GM23248 (cell line): ENCODE measurements around the gene ADAMTS7. TPM values are rescaled to one million over a fixed set of nuclear protein-coding genes. Genes with fewer than 3 reads are reported as not detected.
A peak's percentile ranks its signal among the peaks of the same experiment; 100 is the strongest.
"Not testable (repeated sequence)": the region's sequence is repeated elsewhere in the genome, so short reads cannot be mapped to it uniquely, and the experiment has no call there.

ENCODE experiments used
- DNase-seq: peaks from one replicate; pipeline ENCODE4 v3.0.0-alpha.2; 2015
- H2AFZ ChIP-seq: fragments of 200-600 bp; sonication (generic); 2 replicates; pipeline ENCODE4 v1.6.1; 2016; ENCODE audit warnings: antibody characterized with exemption
- H3F3A ChIP-seq: fragments of 200-600 bp; sonication (generic); 2 replicates; pipeline ENCODE4 v1.6.1; 2016; ENCODE audit warnings: mild to moderate bottlenecking, antibody characterized with exemption, mixed run types; ENCODE audit not compliant: insufficient read depth
- H3K27ac ChIP-seq: fragments of 200-600 bp; sonication (generic); 2 replicates; pipeline ENCODE4 v1.5.1; 2016; ENCODE audit warnings: mild to moderate bottlenecking
- H3K27me3 ChIP-seq: fragments of 200-600 bp; sonication (generic); replicated peaks from 2 replicates; pipeline ENCODE4 v1.6.1; 2016; ENCODE audit warnings: mild to moderate bottlenecking; ENCODE audit not compliant: insufficient read depth
- H3K36me3 ChIP-seq: fragments of 200-600 bp; sonication (generic); 2 replicates; pipeline ENCODE4 v1.6.1; 2016; ENCODE audit warnings: low read depth, mild to moderate bottlenecking
- H3K4me1 ChIP-seq: fragments of 200-600 bp; sonication (generic); 2 replicates; pipeline ENCODE4 v1.6.1; 2016; ENCODE audit warnings: mild to moderate bottlenecking; ENCODE audit not compliant: insufficient read depth
- H3K4me2 ChIP-seq: fragments of 200-600 bp; sonication (generic); one replicate; pipeline ENCODE4 v1.6.1; 2016; ENCODE audit warnings: mild to moderate bottlenecking; ENCODE audit not compliant: unreplicated experiment
- H3K4me3 ChIP-seq: fragments of 200-600 bp; sonication (generic); 2 replicates; pipeline ENCODE4 v1.5.1; 2016; ENCODE audit warnings: mild to moderate bottlenecking
- H3K79me2 ChIP-seq: fragments of 200-600 bp; sonication (generic); 2 replicates; pipeline ENCODE4 v1.6.1; 2016; ENCODE audit warnings: mild to moderate bottlenecking; ENCODE audit not compliant: insufficient read depth
- H3K9ac ChIP-seq: fragments of 200-600 bp; sonication (generic); 2 replicates; pipeline ENCODE4 v1.6.1; 2016; ENCODE audit warnings: mild to moderate bottlenecking
- H3K9me2 ChIP-seq: fragments of 200-600 bp; sonication (generic); 2 replicates; pipeline ENCODE4 v1.6.1; 2016; ENCODE audit warnings: mixed run types, mild to moderate bottlenecking, moderate library complexity; ENCODE audit not compliant: insufficient read depth
- H3K9me3 ChIP-seq: fragments of 200-600 bp; sonication (generic); one replicate; pipeline ENCODE4 v1.6.1; 2017; ENCODE audit warnings: low read depth
- H4K20me1 ChIP-seq: fragments of 200-600 bp; sonication (generic); 2 replicates; pipeline ENCODE4 v1.6.0; 2016; ENCODE audit not compliant: insufficient read depth
- EZH2 ChIP-seq: fragments of 200-600 bp; sonication (generic); IDR thresholded peaks from 2 replicates; pipeline ENCODE4 v1.6.1; 2018; ENCODE audit warnings: antibody characterized with exemption, mild to moderate bottlenecking; ENCODE audit not compliant: insufficient read depth, poor library complexity, severe bottlenecking
- EZH2phosphoT487 ChIP-seq: fragments of 200-600 bp; sonication (generic); IDR thresholded peaks from 2 replicates; pipeline ENCODE4 v1.6.1; 2018; ENCODE audit warnings: antibody characterized with exemption, moderate library complexity, mild to moderate bottlenecking, low read depth; ENCODE audit not compliant: insufficient read depth
- WGBS, 2 experiments: methylation state at CpG; one replicate each; pipeline ENCODE4 v1.1.6; 2015 to 2017; ENCODE audit warnings: low lambda C conversion rate in 2 of 2, low coverage in 1 of 2; ENCODE audit errors: missing lambda C conversion rate in 2 of 2; 5-methylcytosine and 5-hydroxymethylcytosine counted together
- in situ Hi-C: fragments of 300-500 bp; cut with MboI; formaldehyde crosslinking; loops from 2 replicates; pipeline ENCODE4 v1.15.0; 2020
- polyA plus RNA-seq: library from polyadenylated mRNA; unstranded; fragments of >200 nt; fragmentation: Nextera tagmentation; extraction: Ambion mirVana; gene quantifications from 2 replicates; pipeline ENCODE4 v1.2.1, GENCODE V29; 2016
- total RNA-seq: library from RNA; depleted of rRNA; stranded (reverse); fragments of >200 nt; shearing (Covaris generic); gene quantifications from 2 replicates; pipeline ENCODE4 v1.2.3, GENCODE V29; 2014

ADAMTS7 gene
- total and polyA plus RNA-seq, 2 experiments from 2014 or later: 0.89 to 2.4 TPM

GRCh38 chr15:78854833-78855372 is 43.6 kb upstream of the ADAMTS7 start:
- H3K79me2 ChIP-seq: no peaks in the 10 kb centered on the region
- no peaks in the 10 kb centered on the region for H3K9me2 ChIP-seq
- no peak overlapping the region for H2AFZ ChIP-seq
- H3K4me3 ChIP-seq: no peak overlapping the region
- H3K4me2 ChIP-seq: no peak overlapping the region
- H3K36me3 ChIP-seq: no peaks in the 10 kb centered on the region
- no peak overlapping the region for H3K9ac ChIP-seq
- peak overlapping the region; percentile 67 for H3K27ac ChIP-seq
- in situ Hi-C loops: no loop called here
- no peaks in the 10 kb centered on the region for H3K27me3 ChIP-seq
- TF ChIP-seq EZH2phosphoT487: no peak
- TF ChIP-seq EZH2: no peak
- no peaks in the 10 kb centered on the region for H3K9me3 ChIP-seq
- H3K4me1 ChIP-seq: peaks cover 13% of the 10 kb centered on the region
- H3F3A ChIP-seq: peaks cover 28% of the 10 kb centered on the region
- H4K20me1 ChIP-seq: no peaks in the 10 kb centered on the region
- WGBS, 2 experiments: 83 to 93% methylated on average over 2 of the region's 2 CpGs
- no peak for DNase-seq

GRCh38 chr15:78853500-78853899 is 42.2 kb upstream of the ADAMTS7 start:
- Histone ChIP-seq H3K27me3 (no peaks in the 10 kb centered on the region), H3K4me3 (no peak overlapping the region), H3K36me3 (no peaks in the 10 kb centered on the region), H3K4me1 (peaks cover 13% of the 10 kb centered on the region), H3K27ac (no peak overlapping the region), H3K79me2 (no peaks in the 10 kb centered on the region), H2AFZ (no peak overlapping the region), H3K9me3 (no peaks in the 10 kb centered on the region), H3K9ac (no peak overlapping the region), H3K4me2 (no peak overlapping the region), H3K9me2 (no peaks in the 10 kb centered on the region), H4K20me1 (no peaks in the 10 kb centered on the region), H3F3A (peaks cover 14% of the 10 kb centered on the region; the same call in 1 of the 2 replicates)
- in situ Hi-C loops: no loop called here
- TF ChIP-seq EZH2 (no peak), EZH2phosphoT487 (no peak)
- DNase-seq: no peak
- WGBS, 2 experiments: 86 to 89% methylated on average over 6 of the region's 6 CpGs

- no peak for DNase-seq
- H3K4me1 ChIP-seq: peaks cover 12% of the 10 kb centered on the region
- no peaks in the 10 kb centered on the region for H3K27me3 ChIP-seq
- H3K4me3 ChIP-seq: no peak overlapping the region
- H3K36me3 ChIP-seq: no peaks in the 10 kb centered on the region
- H3K4me2 ChIP-seq: no peak overlapping the region
- H4K20me1 ChIP-seq: no peaks in the 10 kb centered on the region
- H3K79me2 ChIP-seq: no peaks in the 10 kb centered on the region
- H3K9ac ChIP-seq: no peak overlapping the region
- no peak overlapping the region for H2AFZ ChIP-seq
- peaks cover 12% of the 10 kb centered on the region; the same call in 1 of the 2 replicates for H3F3A ChIP-seq
- TF ChIP-seq EZH2phosphoT487 (no peak), EZH2 (no peak)
- in situ Hi-C loops: no loop called here
- H3K9me3 ChIP-seq: no peaks in the 10 kb centered on the region
- no peaks in the 10 kb centered on the region for H3K9me2 ChIP-seq
- 29 to 40% methylated on average over 6 of the region's 6 CpGs for WGBS, 2 experiments
- H3K27ac ChIP-seq: no peak overlapping the region
Observed at GRCh38 chr15:78850941-78851755, 39.9 kb upstream of the ADAMTS7 start.

GRCh38 chr15:78850352-78850751 is 39.1 kb upstream of the ADAMTS7 start:
- WGBS, 2 experiments: 69 to 88% methylated on average over 2 of the region's 2 CpGs
- no peaks in the 10 kb centered on the region for H3K9me2 ChIP-seq
- in situ Hi-C loops: no loop called here
- H3K9ac ChIP-seq: no peak overlapping the region
- no peak overlapping the region for H3K4me3 ChIP-seq
- no peaks in the 10 kb centered on the region for H3K9me3 ChIP-seq
- H3K27ac ChIP-seq: no peak overlapping the region
- no peaks in the 10 kb centered on the region for H3K36me3 ChIP-seq
- no peak overlapping the region for H3K4me2 ChIP-seq
- H3K27me3 ChIP-seq: no peaks in the 10 kb centered on the region
- 0 out of 2 replicates have a peak, but pooled peaks cover 8% of the 10 kb centered on the region for H3F3A ChIP-seq
- H4K20me1 ChIP-seq: no peaks in the 10 kb centered on the region
- no peaks in the 10 kb centered on the region for H3K79me2 ChIP-seq
- TF ChIP-seq EZH2 (no peak), EZH2phosphoT487 (no peak)
- H3K4me1 ChIP-seq: peaks cover 9% of the 10 kb centered on the region
- no peak overlapping the region for H2AFZ ChIP-seq
- DNase-seq: no peak

GRCh38 chr15:78847387-78847906 is 36.2 kb upstream of the ADAMTS7 start:
- H4K20me1 ChIP-seq, H3K9me3 ChIP-seq, in situ Hi-C loops, H3K27ac ChIP-seq, H3K27me3 ChIP-seq, H3K36me3 ChIP-seq, H3K4me2 ChIP-seq, H3K9ac ChIP-seq, H3K4me3 ChIP-seq, DNase-seq, H3F3A ChIP-seq, H3K79me2 ChIP-seq, H3K4me1 ChIP-seq, H3K9me2 ChIP-seq, H2AFZ ChIP-seq: not testable (repeated sequence)
- WGBS, 2 experiments: 90 to 91% methylated on average over 15 of the region's 15 CpGs

- DNase-seq: not testable (repeated sequence)
Observed at GRCh38 chr15:78846906-78847305, 35.6 kb upstream of the ADAMTS7 start.

More at GRCh38 chr15:78846906-78847305, 35.6 kb upstream of the ADAMTS7 start:
- H3F3A ChIP-seq, H3K36me3 ChIP-seq, H4K20me1 ChIP-seq, H3K4me3 ChIP-seq, H3K9ac ChIP-seq, H3K27ac ChIP-seq, in situ Hi-C loops, H2AFZ ChIP-seq, H3K9me2 ChIP-seq, H3K4me1 ChIP-seq, H3K4me2 ChIP-seq, H3K9me3 ChIP-seq, H3K27me3 ChIP-seq, H3K79me2 ChIP-seq: not testable (repeated sequence)
- 90 to 93% methylated on average over 17 to 22 of the region's 27 CpGs for WGBS, 2 experiments
